ENCODE measurements around the gene HLF.

DNA sequence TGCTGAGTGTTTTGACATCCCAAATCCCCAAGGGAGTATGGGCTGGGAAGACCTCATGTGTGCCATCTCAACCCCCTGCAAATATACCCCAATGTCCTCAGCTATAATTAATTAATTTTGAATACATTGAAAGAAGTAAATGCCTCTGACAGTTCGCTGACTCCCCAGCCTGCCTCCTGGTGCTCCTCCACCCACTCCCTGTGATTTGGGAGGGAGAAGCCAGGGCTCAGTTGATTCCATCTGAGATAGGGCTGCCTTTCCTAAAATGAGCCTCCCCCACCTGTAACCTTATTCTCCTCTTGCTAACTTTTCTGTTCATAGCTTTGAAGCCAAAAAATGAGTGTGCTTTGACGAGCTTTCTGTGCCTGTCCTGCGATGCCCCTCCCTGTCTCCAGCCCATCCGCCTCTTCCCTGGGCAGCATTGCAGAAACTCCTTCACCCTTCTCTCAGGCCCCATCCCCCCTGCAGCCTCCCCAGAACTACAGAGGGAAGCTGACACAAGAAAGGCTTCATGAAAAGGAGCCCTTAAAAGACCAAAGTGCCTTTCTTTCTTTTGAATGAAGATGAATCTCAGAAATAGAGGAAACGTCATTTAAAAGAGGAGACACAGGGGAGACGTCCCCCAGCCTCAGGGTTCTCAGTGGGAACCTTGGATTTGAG lies 70.3 kb downstream of the HLF start:
- TF ChIP-seq, protein P1, sequence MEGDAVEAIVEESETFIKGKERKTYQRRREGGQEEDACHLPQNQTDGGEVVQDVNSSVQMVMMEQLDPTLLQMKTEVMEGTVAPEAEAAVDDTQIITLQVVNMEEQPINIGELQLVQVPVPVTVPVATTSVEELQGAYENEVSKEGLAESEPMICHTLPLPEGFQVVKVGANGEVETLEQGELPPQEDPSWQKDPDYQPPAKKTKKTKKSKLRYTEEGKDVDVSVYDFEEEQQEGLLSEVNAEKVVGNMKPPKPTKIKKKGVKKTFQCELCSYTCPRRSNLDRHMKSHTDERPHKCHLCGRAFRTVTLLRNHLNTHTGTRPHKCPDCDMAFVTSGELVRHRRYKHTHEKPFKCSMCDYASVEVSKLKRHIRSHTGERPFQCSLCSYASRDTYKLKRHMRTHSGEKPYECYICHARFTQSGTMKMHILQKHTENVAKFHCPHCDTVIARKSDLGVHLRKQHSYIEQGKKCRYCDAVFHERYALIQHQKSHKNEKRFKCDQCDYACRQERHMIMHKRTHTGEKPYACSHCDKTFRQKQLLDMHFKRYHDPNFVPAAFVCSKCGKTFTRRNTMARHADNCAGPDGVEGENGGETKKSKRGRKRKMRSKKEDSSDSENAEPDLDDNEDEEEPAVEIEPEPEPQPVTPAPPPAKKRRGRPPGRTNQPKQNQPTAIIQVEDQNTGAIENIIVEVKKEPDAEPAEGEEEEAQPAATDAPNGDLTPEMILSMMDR (IDR thresholded peaks at IDR 0.05), result no peak
- no peak for TF ChIP-seq POLR2A (IDR thresholded peaks at IDR 0.05)

Data from ovary (tissue), 3 donors.